ENCODE data around the gene TIMM23.

DNA sequence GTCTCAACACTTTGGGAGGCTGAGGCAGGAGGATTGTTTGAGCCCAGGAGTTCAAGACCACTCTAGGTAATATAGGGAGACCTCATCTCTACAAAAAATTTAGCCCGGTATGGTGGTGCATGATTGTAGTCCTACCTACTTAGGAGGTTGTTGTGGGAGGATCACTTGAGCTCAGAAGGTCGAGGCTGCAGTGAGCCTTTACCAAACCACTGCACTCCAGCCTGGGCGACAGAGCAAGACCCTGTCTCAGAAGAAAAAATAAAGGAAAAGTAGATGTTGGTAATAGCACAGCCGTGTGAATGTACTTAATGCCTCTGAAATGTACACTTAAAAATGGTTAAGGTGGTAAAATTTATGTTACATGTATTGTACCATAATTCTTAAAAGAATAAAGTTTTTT lies 25.3 kb downstream of the TIMM23 start:
- TF ChIP-seq POLR2A (IDR thresholded peaks at IDR 0.05): no peak
- TF ChIP-seq, protein P1, sequence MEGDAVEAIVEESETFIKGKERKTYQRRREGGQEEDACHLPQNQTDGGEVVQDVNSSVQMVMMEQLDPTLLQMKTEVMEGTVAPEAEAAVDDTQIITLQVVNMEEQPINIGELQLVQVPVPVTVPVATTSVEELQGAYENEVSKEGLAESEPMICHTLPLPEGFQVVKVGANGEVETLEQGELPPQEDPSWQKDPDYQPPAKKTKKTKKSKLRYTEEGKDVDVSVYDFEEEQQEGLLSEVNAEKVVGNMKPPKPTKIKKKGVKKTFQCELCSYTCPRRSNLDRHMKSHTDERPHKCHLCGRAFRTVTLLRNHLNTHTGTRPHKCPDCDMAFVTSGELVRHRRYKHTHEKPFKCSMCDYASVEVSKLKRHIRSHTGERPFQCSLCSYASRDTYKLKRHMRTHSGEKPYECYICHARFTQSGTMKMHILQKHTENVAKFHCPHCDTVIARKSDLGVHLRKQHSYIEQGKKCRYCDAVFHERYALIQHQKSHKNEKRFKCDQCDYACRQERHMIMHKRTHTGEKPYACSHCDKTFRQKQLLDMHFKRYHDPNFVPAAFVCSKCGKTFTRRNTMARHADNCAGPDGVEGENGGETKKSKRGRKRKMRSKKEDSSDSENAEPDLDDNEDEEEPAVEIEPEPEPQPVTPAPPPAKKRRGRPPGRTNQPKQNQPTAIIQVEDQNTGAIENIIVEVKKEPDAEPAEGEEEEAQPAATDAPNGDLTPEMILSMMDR (IDR thresholded peaks at IDR 0.05): no peak
